ENCODE measurements around the gene BMP4.

BMP4 gene

DNA sequence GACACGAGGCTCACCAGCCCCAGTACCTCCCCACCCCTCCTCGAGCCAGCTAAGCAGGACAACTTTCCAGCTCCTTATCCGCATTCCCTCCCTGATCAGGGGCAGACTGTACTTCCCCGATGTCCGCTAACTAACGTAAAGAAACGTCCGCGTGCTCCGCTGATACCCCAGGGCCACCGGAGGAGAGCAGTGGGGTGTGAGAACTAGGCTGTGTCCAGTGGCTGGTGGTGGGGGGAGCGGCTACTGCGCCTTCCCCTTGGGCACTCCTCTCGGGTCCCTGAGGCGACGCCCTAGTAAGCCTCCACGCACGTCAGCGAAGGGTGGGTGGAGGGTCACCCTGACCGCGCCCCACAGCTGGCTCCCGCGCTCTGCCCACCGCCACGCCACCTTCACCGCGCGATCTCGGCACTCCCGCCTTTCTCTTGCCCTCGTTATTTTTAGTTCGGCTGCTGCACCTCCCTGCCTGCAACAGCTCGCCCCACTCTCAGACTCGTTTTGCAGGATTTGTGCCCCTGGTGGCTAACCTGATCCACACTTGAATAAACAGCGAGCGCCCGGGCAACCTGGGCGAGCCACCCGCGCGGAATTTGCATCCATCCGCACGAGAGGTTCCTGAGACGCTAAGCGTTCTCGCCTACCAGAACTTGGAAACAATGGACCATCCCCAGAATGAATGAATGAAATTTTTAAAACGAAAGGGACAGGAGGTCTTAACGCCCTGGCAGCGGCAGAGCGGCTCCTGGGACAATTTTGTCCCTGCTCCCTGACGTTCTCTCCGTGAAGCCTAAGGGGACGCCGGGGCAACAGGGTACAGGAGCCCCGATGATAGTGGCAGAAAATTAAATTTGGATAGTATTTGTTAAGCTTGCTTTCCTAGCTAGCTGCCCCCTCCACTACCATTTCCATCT is 6.9 kb upstream of the BMP4 start:
- no peak for DNase-seq

- no peak for DNase-seq
These were observed 6.3 kb upstream of the BMP4 start for GRCh38 chr14:53962953-53963319.

- DNase-seq = no peak
These were observed 2.0 kb upstream of the BMP4 start for GRCh38 chr14:53958628-53959027.

DNA sequence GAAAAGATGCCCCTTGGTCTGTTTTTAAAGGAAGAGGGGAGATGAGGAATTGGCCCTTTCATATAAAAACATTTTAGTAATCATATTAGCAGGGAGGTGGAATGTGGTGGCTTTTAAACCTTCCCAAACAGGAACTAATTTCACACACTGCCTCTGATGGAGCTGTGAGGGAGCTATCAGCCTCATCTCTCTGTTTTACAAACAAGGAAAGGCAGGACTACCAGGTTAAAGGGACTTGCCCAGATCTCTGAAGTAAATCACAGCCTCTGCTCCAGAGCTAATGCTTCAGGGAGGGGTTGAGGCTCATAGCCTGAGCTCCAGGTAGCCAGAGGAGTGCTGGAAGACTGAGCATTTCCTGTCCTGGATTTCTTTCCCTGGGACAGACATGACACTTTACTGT is 1.1 kb upstream of the BMP4 start:
- DNase-seq = no peak

- DNase-seq = peak; percentile 66
These were observed 776 bp downstream of the BMP4 start for GRCh38 chr14:53955671-53956426.

DNA sequence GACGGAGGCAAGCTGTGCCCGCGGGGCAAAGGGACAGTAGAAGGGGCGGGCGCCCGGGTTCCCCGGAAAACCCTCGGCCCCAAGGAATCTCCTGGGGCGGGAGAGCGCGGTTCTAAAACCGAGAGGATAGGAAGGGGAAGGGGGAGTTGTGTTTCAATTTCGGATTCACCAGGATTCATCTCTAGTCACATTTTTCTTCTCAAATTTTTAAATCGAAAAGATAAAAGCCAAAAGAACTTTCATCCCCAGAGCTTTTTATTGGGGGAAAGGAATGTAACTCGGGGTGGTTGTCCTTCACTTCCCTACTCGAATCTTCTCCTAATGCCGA is 1.4 kb downstream of the BMP4 start:
- DNase-seq = no peak

DNA sequence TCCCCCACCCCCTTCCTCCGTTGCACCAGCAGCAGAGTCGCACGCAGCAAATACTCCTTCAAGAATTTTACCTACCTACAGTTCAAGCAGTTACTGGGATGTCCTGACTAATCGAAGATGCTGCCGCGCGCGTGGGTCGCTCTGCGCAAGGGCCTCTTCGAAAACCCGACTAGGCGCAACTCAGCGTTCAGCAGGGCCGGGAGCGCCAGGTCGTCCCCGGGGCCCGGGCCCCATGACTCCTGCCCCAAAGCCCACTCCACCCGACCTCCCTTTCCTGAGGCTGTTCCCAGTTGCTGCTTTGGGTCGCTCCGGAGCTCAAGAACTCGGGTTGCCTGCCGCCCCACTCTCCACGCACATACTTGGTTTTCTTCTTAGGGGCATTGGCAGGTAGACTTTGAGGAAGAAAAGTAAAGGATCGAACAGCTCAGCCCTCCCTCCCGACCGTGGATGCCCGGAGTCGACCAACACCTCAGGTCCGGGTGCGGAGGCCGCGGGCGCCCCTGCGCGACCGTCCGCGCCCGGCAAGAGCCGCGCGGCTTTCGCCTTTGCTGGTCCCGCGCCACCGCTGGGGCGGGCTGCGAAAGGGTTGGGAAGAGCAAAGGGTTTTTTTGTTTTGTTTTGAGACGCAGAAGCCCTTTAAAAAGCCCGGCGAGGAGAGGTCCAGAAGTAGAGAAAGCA is 1.9 kb downstream of the BMP4 start:
- DNase-seq = peak; percentile 64

- DNase-seq = no peak
These were observed 2.6 kb downstream of the BMP4 start for GRCh38 chr14:53953828-53954550.

DNA sequence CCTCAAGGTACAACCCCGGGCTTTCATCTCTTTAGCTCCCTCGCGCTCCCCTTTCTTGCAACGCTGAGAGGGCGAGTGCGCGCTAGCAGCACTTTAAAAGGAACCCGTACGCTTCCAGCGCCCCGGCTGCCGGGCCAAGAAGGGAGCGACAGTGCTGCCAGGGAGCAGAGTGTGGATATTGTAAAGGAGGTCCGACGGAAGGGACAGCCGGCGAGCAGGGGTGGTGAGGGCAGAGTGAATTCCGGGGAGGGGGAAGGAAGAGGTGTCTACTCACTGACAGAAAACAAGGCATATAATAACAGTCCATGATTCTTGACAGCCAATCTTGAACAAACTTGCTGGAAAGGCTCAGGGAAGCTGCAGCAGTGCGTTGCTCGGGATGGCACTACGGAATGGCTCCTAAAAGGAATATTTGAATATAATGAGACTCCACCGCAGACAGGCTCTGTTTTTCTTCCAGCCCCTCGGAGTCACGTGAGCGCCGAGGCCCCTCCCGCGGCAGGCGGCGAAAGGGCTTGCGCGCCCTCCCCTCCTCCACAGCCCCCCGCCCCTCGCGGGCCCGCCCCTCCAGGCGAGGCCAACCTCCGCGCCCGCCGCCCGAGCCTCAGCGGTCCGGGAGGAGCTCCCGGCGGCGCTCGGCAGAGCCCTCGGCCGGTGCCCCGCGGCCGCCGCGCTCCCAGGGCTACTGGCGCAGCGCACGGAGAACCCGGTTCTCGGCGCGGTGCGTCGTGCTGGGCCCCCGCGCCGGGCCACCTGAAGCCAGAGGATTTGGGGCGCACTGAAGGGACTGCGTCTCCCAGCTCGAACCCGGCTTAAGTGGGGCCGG is 3.4 kb downstream of the BMP4 start:
- DNase-seq = peak; percentile 71

GRCh38 chr14:53952533-53952932 is 4.1 kb downstream of the BMP4 start:
- no peak for DNase-seq

DNA sequence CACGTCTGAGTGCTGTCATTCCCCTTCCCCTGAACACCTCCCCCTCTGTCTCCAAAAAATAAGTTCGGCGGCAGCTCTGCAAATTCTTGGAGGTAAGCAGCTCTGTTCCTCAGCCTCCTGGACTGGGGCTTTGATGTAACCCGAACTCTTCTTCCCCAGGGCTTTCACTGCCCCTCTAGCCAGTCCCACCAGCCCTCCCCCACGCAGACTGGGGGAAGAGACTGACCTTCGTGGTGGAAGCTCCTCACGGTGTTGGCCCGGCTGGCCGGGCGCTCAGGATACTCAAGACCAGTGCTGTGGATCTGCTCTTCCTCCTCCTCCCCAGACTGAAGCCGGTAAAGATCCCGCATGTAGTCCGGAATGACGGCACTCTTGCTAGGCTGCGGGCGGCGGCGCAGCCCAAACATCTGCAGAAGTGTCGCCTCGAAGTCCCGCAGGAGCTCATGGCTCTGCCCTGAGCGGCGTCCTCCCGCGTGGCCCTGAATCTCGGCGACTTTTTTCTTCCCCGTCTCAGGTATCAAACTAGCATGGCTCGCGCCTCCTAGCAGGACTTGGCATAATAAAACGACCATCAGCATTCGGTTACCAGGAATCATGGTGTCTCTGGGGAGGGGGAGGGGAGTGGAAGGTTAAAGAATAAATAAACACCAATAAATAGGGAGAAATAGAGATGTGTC is 4.9 kb downstream of the BMP4 start:
- DNase-seq = no peak

DNA sequence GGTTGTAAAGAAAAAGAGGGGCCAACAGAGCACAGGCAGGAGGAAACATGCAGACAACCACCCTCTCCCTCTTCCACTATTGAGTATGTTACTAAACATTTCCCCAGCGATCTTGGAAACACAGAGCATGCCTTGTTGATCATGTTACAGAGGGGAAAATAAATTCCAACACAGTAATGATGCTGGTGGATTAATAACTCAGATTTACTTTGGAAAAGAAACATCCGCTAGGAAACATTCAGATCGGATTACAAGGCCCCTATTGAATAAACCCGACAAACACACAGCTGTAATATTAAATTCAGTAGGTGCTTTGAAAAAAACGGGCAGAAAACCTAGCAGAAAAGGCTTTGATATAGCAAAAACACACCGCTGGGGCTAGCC is 5.4 kb downstream of the BMP4 start:
- DNase-seq = no peak

DNA sequence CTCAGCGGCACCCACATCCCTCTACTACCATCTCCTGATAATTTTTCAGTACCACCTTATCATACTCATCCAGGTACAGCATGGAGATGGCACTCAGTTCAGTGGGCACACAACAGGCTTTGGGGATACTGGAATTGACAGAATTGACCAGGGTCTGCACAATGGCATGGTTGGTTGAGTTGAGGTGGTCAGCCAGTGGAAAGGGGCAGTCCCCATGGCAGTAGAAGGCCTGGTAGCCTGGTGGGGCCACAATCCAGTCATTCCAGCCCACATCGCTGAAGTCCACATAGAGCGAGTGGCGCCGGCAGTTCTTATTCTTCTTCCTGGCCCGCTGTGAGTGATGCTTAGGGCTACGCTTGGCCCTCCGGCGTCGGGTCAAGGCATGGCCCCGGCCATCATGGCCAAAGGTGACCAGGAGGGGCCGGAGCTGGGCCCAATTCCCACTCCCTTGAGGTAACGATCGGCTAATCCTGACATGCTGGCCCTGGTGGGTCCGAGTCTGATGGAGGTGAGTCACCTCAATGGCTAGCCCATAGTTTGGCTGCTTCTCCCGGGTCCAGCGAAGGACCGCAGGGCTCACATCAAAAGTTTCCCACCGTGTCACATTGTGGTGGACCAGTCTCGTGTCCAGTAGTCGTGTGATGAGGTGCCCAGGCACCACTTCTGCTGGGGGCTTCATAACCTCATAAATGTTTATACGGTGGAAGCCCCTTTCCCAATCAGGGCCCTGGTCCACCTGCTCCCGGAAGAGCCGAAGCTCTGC is 6.4 kb downstream of the BMP4 start:
- DNase-seq = no peak

- DNase-seq = no peak
These were observed 7.4 kb downstream of the BMP4 start for GRCh38 chr14:53949201-53949600.

DNA sequence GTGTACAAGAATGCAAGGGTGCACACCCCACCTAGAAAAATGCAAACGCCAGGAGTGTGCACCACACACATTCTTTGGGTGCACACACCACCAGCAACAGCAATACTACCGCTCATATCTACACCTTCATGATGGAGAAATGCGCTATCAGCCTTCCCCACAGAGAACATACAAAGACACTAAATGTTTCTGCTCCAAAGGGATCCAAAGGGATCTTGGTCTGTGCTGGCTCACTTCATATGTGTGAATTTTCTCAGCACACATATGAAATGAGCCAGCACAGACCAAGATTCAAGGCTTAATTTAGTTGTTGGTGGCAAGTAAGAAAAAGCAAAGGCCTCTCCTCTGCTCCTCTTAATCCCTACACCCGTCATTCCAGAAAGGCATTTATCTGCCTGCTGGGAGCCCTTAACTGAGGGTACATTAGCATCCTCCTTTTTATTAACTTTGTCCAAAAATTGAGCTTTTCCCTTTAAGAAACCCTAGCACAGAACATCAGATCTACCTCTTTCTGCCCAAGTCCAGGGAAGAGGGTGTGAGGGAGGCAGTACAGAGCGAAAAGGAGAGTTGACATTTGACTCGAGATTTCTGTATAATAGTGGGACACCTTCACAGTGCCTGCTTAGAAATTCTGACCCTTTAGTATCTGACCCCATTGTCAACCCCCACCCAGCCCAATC is 8.3 kb downstream of the BMP4 start:
- DNase-seq = no peak

DNA sequence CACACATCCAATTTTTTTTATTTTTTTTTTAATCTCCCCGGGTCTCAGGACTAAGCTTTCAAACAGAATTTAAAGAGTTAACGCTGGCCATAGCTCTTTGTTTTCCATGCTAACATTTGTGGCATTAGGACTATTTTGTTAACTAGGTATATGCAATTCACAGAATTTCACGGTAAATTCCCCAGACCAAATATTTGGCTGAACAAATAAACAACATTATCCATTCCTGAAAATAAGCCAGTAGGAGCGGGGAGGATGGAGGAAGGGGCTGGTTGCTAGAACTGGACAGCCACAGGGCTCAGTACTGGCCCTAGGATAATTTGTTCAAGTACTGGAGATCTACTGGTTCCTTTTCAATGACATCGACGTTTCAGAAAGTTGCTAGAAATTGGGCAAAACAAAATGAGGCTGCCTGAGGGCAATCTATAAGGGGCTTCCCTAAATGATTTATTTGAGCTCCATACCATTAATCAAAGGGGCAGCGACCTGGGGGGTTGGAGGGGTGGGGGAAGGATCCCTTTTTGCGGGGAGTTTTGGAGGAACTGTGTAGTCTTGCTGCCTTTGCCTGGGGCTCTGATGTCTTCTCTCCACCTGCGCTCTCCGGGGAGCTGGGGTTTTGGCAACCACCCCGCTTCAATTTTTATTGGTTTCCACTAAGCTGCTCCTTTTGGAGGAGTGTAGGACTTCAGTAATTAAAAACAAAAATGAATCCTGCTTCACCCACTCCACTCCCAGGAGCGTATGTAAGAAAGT is 9.0 kb downstream of the BMP4 start:
- DNase-seq = no peak

- no peak for DNase-seq
These were observed 9.6 kb downstream of the BMP4 start for GRCh38 chr14:53947094-53947445.

GRCh38 chr14:53946404-53947093 is 10.1 kb downstream of the BMP4 start:
- DNase-seq = no peak

GRCh38 chr14:53946071-53946403 is 10.6 kb downstream of the BMP4 start:
- DNase-seq = no peak

All from activated effector memory CD4-positive, alpha-beta T cell treated with anti-CD3 and anti-CD28 coated beads, Interleukin-2, amount 50 U/mL, for 16 hours (primary cell).